DMS53 treated with DMSO at 0.1 percent for 48 hours (cell line): Measurements from ENCODE around the gene TCERG1L.

ENCODE experiments used
- DNase-seq: peaks from one replicate; lab custom pipeline; 2025; ENCODE audit not compliant: unreplicated experiment; lab: John Stamatoyannopoulos, UW

Gene TCERG1L

GRCh38 chr10:131211965-131212619 lies 99.4 kb downstream of the TCERG1L start:
- no peak for DNase-seq

GRCh38 chr10:131211559-131211958 lies 100.0 kb downstream of the TCERG1L start:
- DNase-seq = no peak

GRCh38 chr10:131211146-131211545 lies 100.4 kb downstream of the TCERG1L start:
- DNase-seq = no peak

GRCh38 chr10:131210181-131210580 lies 101.3 kb downstream of the TCERG1L start:
- DNase-seq = no peak

GRCh38 chr10:131207584-131208532 lies 103.7 kb downstream of the TCERG1L start:
- no peak for DNase-seq

GRCh38 chr10:131207176-131207575 lies 104.3 kb downstream of the TCERG1L start:
- DNase-seq = no peak

- DNase-seq = no peak
These were observed 105.2 kb downstream of the TCERG1L start for GRCh38 chr10:131206111-131206995.

- DNase-seq = no peak
These were observed 106.0 kb downstream of the TCERG1L start for GRCh38 chr10:131205556-131205955.

- DNase-seq = no peak
These were observed 106.9 kb downstream of the TCERG1L start for GRCh38 chr10:131204406-131205152.

GRCh38 chr10:131203456-131204357 lies 107.8 kb downstream of the TCERG1L start:
- no peak for DNase-seq

GRCh38 chr10:131202990-131203389 lies 108.5 kb downstream of the TCERG1L start:
- no peak for DNase-seq

- no peak for DNase-seq
These were observed 109.6 kb downstream of the TCERG1L start for GRCh38 chr10:131201741-131202515.

- DNase-seq = no peak
These were observed 110.6 kb downstream of the TCERG1L start for GRCh38 chr10:131200856-131201470.

- no peak for DNase-seq
These were observed 111.9 kb downstream of the TCERG1L start for GRCh38 chr10:131199646-131200045.

- no peak for DNase-seq
These were observed 112.7 kb downstream of the TCERG1L start for GRCh38 chr10:131198843-131199242.

- DNase-seq = no peak
These were observed 113.1 kb downstream of the TCERG1L start for GRCh38 chr10:131198401-131198800.

GRCh38 chr10:131196176-131196885 lies 115.2 kb downstream of the TCERG1L start:
- DNase-seq = no peak
